Endometrial microvascular endothelial cells (primary cell): ENCODE results near the gene FAM228A. TPM values are rescaled to one million over a fixed set of nuclear protein-coding genes. Genes with fewer than 3 reads are reported as not detected.

Experiments
- in situ Hi-C: cut with HindIII; loops from 2 replicates; pipeline ENCODE4 v1.10.0; 2017; ENCODE audit warnings: low sequenced_read_pairs, low pct_unique_long_range_greater_than_20kb; ENCODE audit errors: inconsistent ontology term
- total RNA-seq: library from RNA; depleted of rRNA; stranded (reverse); fragments of >200 nt; gene quantifications from one replicate; pipeline ENCODE4 v1.2.3, GENCODE V29; 2015; ENCODE audit errors: inconsistent ontology term

The FAM228A gene
- total RNA-seq, 1 donor from 2014 or later = not detected

GRCh38 chr2:24214880-24215279 lies 40.0 kb downstream of the FAM228A start:
- in situ Hi-C loops = no loop called here

DNA sequence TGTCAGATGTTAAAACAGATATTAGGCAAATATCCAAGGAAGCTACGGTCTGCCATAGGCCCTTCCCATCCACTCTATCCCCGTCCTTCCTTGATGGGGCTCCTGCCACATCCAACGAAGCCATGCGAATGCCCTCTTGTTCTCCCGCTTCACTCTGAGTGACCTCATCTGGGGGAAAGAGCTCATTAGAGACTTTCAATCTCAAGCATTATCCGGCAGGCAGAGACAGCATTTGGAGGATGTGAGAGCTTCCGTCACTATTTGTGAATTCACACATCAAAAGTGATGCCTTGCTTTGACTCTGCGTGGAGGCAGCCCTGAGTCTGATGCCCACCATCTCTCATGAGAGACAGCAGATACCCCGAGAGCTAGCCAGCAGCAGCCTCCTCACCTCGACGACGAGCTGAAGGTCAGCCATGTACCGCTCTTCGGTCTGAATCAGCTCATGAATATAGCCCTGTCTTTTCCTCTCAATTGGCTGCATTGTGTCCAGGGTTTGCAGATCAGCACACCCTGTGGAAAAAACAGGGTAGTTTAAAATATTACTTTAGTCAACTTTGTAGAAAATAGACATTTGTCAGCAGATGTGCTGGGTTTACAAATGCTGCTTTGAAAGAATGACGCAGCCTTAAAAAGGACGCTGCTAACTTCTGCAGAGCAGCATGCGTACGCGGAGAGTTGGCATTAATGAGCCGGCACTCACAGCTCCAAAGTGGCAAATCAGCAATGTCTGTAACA lies 45.9 kb downstream of the FAM228A start:
- in situ Hi-C loops = no loop called here

- in situ Hi-C loops = no loop called here
These were observed 46.6 kb downstream of the FAM228A start for GRCh38 chr2:24221343-24222050.

DNA sequence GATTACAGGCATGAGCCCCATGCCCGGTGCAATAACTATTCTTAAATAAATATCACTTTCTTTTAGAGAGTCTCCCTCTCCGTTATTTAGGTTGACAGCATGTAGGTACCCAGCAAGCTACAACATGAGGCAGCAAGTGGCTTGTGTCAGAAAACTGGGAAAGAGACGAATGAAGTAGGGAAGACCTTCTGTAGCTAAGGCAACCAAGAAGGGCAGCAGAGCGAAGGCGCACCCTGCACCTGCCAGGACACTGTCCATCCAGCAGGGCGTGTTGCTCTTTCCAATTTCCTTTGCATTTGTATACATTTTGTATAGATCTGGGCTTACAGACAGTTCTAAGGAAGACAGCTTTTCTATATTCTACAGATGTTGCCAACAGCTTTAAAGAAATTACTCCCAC lies 48.1 kb downstream of the FAM228A start:
- in situ Hi-C loops = no loop called here

DNA sequence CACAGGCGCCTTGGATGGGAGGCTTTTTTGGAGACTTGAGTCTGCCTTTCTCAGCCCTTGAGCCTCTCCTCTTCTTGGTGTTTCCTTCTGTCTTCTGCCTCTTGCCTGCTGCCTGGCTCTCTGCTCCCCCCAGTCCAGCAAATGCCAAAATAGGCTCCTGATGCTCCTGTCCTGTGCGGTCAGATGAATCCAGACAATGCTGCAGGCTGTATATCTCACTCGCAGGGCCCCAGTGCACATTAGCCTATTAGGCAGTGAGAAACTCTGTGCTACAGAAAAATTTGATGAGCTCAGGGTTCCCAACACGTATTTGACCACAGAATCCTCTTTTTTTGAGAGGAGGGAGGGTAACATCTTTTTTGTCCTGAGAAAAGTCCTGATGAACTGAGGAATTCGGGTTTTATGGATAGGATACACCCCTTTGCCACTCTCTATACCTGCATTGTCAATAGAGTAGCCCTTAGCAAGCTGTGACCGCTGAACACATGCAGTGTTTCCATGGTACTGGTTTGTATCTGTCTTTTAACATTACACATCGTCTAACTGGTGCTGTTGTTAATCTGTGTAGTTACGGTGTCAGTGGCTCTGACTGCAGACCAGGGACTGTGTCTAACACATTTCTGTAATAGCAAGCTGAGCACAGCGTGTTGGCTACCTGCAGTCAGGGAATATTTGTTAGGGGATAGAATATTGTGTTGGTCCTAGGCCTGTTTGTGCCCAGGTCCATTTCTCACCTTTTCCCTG lies 50.8 kb downstream of the FAM228A start:
- in situ Hi-C loops = no loop called here

DNA sequence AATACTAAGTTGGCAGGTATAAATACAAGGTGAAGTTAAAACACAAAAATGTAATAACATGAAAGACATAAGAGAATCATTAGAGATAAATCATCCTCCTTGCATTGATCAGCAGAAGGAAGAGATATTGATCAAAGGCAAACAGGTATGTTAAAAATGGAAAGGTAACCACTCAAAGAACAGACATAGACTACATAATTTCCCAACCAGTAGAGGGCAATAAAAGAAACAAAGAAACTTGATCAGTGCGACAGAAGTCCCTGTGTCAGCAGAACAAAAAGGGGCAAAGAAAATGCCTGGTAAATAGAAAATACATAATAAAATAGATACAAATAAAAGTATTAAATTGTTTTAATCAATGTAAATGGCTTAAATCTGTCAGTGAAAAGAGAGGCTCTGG lies 53.6 kb downstream of the FAM228A start:
- in situ Hi-C loops = no loop called here

DNA sequence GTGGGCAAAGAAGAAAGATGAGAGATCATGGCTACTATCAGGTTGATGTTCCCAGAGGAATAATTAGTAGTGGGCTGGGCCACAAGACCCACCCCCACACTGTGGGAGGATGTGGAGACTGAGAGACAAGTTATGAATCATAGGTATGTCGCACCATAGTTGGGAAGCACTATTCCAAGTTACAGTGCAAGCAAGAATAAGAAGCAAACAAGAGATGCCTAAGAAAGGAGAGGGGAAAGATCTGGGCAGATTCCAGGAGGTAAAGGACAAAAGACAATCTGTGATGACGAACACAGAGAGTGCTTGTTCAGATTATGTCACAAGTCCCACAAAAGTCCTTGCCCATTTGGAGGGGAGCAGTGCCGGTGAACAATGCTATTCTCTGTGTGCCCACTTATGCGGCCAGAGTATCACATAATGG lies 56.6 kb downstream of the FAM228A start:
- in situ Hi-C loops = no loop called here

DNA sequence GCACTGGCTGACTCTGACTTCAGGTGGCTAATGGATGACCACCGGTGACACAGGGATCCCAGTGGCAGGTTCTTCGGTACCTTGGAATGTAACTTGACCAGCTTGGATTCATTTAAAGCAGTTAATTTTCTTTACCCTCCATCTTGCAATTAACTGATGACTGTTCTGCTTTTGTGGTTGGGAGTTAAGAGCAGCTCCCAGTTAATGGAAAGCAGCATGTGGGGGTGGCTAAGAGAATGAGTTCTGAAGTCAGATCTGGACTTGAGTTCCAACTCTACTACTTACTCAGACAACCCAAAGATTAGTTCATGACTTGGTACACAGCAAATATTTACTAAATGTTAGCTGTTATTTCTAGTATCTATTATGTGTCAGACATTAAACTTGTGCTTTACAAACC lies 58.5 kb downstream of the FAM228A start:
- in situ Hi-C loops = no loop called here

- in situ Hi-C loops = no loop called here
These were observed 62.5 kb downstream of the FAM228A start for GRCh38 chr2:24237313-24237712.

DNA sequence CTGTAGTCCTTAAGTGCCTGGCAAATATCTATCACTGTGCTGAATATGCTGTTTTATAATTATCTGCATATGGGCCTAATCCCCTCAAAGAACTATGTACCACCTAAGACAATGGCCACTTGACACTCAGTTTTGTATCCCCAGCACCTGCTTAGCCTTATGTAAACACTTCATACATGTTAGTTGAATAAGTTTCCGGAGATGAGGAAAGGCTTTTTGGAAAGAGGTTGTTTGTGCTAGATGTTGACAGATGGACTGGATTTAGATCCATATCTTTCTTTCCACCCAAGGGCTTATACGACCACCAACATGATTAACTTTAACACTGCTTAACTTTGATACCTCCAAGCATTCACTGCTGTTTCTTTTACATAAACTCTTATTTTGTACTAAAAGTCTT lies 63.3 kb downstream of the FAM228A start:
- in situ Hi-C loops = no loop called here

DNA sequence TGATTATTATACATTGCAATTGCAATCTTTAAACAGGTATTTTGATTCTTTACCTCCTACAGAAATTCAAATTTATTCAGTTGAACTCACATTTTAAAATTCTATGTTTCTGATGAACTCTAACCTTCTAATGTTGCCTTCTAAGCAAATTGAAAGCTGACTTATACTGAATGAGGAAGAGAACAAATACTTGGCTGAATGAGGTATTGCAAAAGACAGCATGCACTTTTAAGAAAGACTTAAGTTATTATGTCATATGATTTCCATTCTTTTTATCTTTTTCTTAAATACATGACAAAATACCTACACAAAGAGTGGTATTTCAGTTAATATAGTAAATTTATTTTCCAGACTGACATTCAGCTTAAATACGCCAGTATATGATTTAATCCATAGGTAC lies 64.7 kb downstream of the FAM228A start:
- in situ Hi-C loops = no loop called here

Other genes with a start within 250 kb of the FAM228A start
- 5.0 TPM for gene ATAD2B, start 247.9 kb upstream of the FAM228A start, total RNA-seq
- gene UBXN2A, start 234.6 kb upstream of the FAM228A start, total RNA-seq = 12.0 TPM
- 1.5 TPM for gene MFSD2B, start 165.0 kb upstream of the FAM228A start, total RNA-seq
- gene WDCP, start 127.7 kb upstream of the FAM228A start, total RNA-seq = 19.2 TPM
- gene FKBP1B, start 125.3 kb upstream of the FAM228A start, total RNA-seq = 12.3 TPM
- 145 TPM for gene SF3B6, start 98.7 kb upstream of the FAM228A start, total RNA-seq
- 120 TPM for gene TP53I3, start 90.2 kb upstream of the FAM228A start, total RNA-seq
- gene PFN4, start 51.7 kb upstream of the FAM228A start, total RNA-seq = 1.5 TPM
- gene FAM228B, start 51.6 kb upstream of the FAM228A start, total RNA-seq = 10.8 TPM
- 29.9 TPM for gene ITSN2, start 185.5 kb downstream of the FAM228A start, total RNA-seq